Stimulated activated naive CD4-positive, alpha-beta T cell treated with Interleukin-2 at 50 U/mL for 16 hours (primary cell): ENCODE data around the gene FAN1.
A peak's percentile ranks its signal among the peaks of the same experiment; 100 is the strongest.
"Not testable (repeated sequence)": the region's sequence is repeated elsewhere in the genome, so short reads cannot be mapped to it uniquely, and the experiment has no call there.

ENCODE experiments used
- DNase-seq: peaks from one replicate; lab custom pipeline; 2025; lab: John Stamatoyannopoulos, UW

The FAN1 gene

GRCh38 chr15:30903497-30904187 is at the start of gene FAN1:
Gene FAN1, plus strand, starts transcription at chr15:30903915. Its CDS starts 749 bp downstream, at chr15:30904664.
- peak; percentile 77 for DNase-seq

GRCh38 chr15:30859091-30859874 is 44.4 kb upstream of the FAN1 start:
- no peak for DNase-seq

GRCh38 chr15:30865257-30865656 is 38.5 kb upstream of the FAN1 start:
- no peak for DNase-seq

- no peak for DNase-seq
Measured at GRCh38 chr15:30870681-30871080, 33.0 kb upstream of the FAN1 start.

- no peak for DNase-seq
Measured at GRCh38 chr15:30872341-30872748, 31.4 kb upstream of the FAN1 start.

GRCh38 chr15:30877070-30877469 is 26.6 kb upstream of the FAN1 start:
- DNase-seq = no peak

GRCh38 chr15:30878515-30878914 is 25.2 kb upstream of the FAN1 start:
- no peak for DNase-seq

- peak; percentile 14 for DNase-seq
Measured at GRCh38 chr15:30882849-30883433, 20.8 kb upstream of the FAN1 start.

GRCh38 chr15:30883666-30884065 is 20.0 kb upstream of the FAN1 start:
- DNase-seq = not testable (repeated sequence)

GRCh38 chr15:30885814-30886213 is 17.9 kb upstream of the FAN1 start:
- no peak for DNase-seq

- no peak for DNase-seq
Measured at GRCh38 chr15:30889196-30889595, 14.5 kb upstream of the FAN1 start.

GRCh38 chr15:30895461-30896210 is 8.1 kb upstream of the FAN1 start:
- no peak for DNase-seq

GRCh38 chr15:30896211-30896606 is 7.5 kb upstream of the FAN1 start:
- no peak for DNase-seq

- DNase-seq = no peak
Measured at GRCh38 chr15:30901889-30902288, 1.8 kb upstream of the FAN1 start.

- DNase-seq = no peak
Measured at GRCh38 chr15:30904812-30905211, 1.1 kb downstream of the FAN1 start.

GRCh38 chr15:30905821-30906220 is 2.1 kb downstream of the FAN1 start:
- DNase-seq = no peak

GRCh38 chr15:30906366-30906765 is 2.7 kb downstream of the FAN1 start:
- DNase-seq = no peak

GRCh38 chr15:30913761-30914160 is 10.0 kb downstream of the FAN1 start:
- no peak for DNase-seq

GRCh38 chr15:30917013-30917412 is 13.3 kb downstream of the FAN1 start:
- no peak for DNase-seq

GRCh38 chr15:30917675-30918074 is 14.0 kb downstream of the FAN1 start:
- DNase-seq = no peak

- DNase-seq = no peak
Measured at GRCh38 chr15:30918366-30918765, 14.7 kb downstream of the FAN1 start.

GRCh38 chr15:30919877-30920550 is 16.3 kb downstream of the FAN1 start:
- DNase-seq = no peak
